ENCODE results near the gene APP.
"Not testable (repeated sequence)": the region's sequence is repeated elsewhere in the genome, so short reads cannot be mapped to it uniquely, and the experiment has no call there.

The APP gene

DNA sequence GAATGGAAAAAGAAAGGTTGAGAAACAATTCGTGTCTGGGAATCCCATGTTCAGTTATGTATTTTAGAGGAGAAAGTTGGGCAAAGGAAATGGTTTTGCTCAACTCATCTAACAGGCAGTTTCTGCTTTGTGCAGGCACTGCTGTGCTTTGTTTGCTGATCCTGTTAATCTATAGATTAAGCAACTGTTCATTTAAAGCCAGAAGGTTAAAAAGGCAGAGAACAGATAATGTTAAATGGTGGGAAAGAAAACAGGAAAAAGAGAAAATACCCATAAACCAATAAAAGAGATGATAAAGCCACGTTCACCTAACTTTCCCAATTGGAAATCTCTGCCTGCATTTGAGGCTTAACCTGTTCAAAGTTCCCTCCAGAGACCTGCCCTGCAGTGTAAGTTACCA, 70.0 kb downstream of the APP start:
- no peak for DNase-seq

GRCh38 chr21:26099610-26100219, 70.9 kb downstream of the APP start:
- DNase-seq: peak in 1 of 58 donors; percentile 15

DNA sequence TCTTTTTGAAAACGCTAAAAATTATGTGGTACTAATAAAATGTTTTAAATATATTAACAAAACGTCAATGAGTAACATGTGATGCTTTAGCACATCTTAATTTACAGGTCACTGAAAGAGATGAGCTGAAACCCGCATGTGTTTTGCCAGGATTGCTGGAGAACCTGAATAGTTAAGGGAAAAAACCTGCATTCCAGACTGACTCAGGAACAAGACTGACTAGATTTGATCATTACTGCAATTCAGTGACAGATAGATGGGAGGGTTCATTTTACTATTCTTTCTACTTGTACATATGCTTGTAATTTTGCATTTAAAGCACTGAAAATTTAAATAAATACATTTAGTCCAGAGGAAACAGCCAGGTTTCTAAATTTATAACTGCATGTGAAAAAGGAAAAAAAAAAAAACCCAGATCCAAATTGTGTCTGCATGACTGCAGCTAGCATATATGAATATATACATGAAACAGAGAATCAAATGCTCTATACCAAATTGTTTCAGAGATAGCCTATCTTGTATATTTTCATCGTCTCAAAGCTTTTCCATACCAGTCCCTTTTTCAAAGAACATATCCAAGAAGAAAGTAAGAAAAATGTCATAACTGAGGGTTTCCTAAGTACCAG, 71.7 kb downstream of the APP start:
- DNase-seq: no peak

- no peak for DNase-seq
Measured at GRCh38 chr21:26097475-26097874, 73.1 kb downstream of the APP start.

GRCh38 chr21:26096494-26097371, 73.8 kb downstream of the APP start:
- no peak for DNase-seq

DNA sequence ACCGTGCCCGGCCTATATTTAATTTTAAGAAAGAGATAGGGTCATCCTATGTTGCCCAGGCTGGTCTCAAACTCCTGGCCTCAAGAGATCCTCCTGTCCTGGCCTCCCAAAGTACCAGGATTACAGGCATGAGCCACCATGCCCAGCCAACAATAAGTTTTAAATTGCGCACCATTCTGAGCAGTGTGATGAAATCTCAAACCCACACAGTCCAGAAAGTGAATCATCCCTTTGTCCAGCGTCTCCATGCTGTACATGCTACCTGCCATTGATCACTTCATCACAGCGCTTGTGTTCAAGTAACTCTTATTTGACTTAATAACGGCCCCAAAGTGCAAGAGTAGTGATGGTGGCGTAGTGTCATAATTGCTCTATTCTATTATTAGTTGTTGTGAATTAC, 75.4 kb downstream of the APP start:
- DNase-seq: no peak

GRCh38 chr21:26093122-26093521, 77.4 kb downstream of the APP start:
- no peak for DNase-seq

DNA sequence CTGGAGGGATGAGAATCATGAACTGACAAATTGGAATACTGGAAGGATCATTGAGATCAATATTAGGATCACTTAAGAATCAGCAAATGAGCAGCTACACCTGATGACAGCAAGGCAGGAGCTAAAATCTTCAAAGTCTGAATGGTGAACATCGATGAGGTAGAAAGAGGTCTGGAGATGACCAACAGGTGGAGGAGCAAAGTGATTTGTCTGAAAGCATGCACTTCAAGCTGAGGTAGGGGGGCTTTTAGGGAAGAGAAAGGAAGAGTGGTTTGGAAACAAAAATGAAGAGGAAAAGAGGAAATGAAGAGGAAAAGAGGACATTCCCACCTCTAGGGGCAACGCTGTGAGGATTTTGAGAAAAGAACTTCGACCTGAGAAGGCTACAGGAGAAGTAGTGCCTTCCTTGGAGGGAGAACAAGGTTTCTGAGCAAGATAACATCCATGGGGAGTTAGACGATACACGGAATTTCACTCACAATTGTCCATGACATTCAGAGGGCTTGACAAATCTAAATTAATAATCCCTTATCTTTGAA, 79.0 kb downstream of the APP start:
- no peak for DNase-seq

- no peak for DNase-seq
Measured at GRCh38 chr21:26089730-26090129, 80.8 kb downstream of the APP start.

- DNase-seq: no peak
Measured at GRCh38 chr21:26087223-26087918, 83.2 kb downstream of the APP start.

DNA sequence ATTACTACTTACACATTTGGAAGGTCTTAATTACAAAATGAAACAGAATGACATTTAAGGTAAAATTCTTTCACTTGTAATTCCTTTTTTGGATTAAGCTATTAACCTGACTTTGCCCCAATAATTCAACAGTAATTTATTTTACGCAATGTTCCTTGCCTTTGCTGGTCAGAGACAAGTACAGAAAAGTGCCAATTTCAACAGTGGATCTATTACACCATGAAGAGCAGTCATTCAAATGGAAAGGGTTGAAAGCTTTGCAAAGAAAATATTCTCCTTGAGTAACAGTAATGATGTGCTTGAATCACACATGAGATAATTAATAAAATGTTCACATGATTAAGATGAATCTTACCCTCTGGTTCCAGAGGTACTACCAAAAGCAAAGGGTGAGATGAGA, 84.7 kb downstream of the APP start:
- no peak for DNase-seq

- DNase-seq: no peak
Measured at GRCh38 chr21:26085127-26085526, 85.4 kb downstream of the APP start.

DNA sequence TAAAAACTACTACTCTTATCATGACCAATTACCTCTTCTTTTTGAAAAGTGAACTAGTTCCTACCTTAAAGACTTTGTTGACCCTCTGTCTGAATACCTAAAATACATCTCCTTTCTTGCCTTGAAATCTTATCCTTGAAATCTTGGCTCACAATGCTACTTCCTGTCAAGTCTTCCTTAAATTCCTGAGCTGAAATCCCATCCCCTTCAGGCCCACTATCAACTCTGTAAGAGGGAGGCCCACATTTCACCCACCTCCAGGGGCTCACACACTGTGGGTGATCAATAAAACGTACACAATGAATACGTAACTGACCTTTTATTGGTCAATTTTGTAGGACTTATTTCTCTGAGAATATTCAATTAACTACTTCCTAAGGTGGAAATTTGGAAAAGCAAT, 88.0 kb downstream of the APP start:
- no peak for DNase-seq

GRCh38 chr21:26081175-26081760, 89.3 kb downstream of the APP start:
- not testable (repeated sequence) for DNase-seq

DNA sequence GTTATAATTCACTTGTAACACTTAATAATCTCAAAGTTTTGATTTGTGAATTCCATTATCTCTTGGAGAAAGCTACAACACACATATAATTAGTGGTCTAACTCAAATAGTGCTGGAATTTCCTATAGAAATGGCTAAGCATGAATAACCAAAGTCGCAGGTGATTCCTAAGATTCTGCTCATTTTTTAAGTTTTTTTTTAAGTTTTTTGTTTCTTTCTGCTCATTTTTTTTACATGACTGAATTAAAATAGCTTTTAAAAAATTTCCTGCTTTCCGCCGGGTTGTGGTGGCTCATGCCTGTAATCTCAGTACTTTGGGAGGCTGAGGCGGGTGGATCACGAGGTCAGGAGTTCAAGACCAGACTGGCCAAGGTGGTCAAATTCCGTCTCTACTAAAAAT, 90.4 kb downstream of the APP start:
- DNase-seq: no peak

DNA sequence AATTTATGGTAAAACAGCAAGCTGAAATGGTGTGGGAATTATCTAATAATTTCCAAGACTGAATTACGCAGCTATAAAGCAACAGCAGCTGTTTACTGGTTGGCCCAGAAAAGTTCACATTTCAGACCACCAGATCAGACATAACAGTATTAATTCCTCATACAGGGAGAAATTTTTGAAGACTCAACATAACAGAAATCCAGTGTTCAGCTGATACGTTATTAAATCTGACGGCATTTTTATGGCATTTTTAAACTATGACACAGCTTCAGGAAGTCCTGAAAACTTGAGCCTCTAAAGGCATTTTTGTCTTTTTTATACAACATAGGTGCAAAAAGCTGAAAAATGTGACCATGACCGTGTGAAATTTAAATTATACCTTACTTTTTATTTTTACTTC, 91.2 kb downstream of the APP start:
- DNase-seq: no peak

- peak in 6 of 58 donors; percentile 9 to 40 (median 26) for DNase-seq
Measured at GRCh38 chr21:26077521-26077920, 93.0 kb downstream of the APP start.

- no peak for DNase-seq
Measured at GRCh38 chr21:26072666-26073615, 97.6 kb downstream of the APP start.

- DNase-seq: no peak
Measured at GRCh38 chr21:26070822-26071425, 99.6 kb downstream of the APP start.

DNA sequence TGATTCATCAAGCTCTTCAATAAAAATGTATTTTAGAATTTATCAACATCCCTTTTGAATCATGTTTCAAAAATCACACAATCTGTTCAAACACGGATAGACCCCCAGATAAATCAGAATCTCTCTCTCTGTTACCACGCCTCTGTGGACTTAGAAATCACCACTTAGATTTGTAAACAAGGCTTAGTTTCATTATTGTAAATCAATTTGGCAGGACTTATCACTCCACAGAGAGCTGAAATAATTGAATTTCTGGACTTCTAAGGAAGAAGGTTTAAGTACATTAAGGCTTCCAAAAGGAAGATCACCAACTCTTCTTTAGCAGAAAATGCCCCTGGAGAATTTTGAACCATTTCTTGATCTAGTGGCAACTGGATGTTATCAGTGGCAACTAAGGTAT, 100.4 kb downstream of the APP start:
- no peak for DNase-seq

All from anterior cingulate cortex (tissue), 58 donors.